ENCODE data around the gene PARD3. TPM values are rescaled to one million over a fixed set of nuclear protein-coding genes. Genes with fewer than 3 reads are reported as not detected.

The PARD3 gene
- total and polyA plus RNA-seq, 10 of the 15 experiments (the other 5 are each of a cell fraction or from before 2014, with no cell fraction given): 2.6 to 43.1 (median 13.9) TPM

GRCh38 chr10:34719328-34719727, 95.8 kb downstream of the PARD3 start:
- CTCF ChIA-PET: interaction anchor here (1.1 kb wide), 1 partner anchor 242 kb away, joined by 3 read pairs; no protein-coding TSS in a partner anchor
- Histone ChIP-seq H3K79me2 (ENCODE audit: control insufficient read depth, insufficient read depth, low read length) (no peaks in the 10 kb centered on the region), H2AFZ (ENCODE audit: control insufficient read depth, low read depth, low read length) (no peak overlapping the region), H3K36me3 (ENCODE audit: control insufficient read depth in 2 of 2, insufficient read depth in 2 of 2, low read length in 1 of 2) (no peaks in the 10 kb centered on the region; a peak in 1 of 4 replicates), H3K9me3 (replicated peaks; ENCODE audit: control insufficient read depth, insufficient read depth, low read length) (no peaks in the 10 kb centered on the region), H3K27me3 (replicated peaks in 1 of 2; ENCODE audit: control insufficient read depth in 2 of 2, insufficient read depth in 2 of 2, low read length in 1 of 2) (no peaks in the 10 kb centered on the region), H3K9ac (ENCODE audit: control insufficient read depth, insufficient read depth, low read length) (no peak overlapping the region), H3K27ac (ENCODE audit: control insufficient read depth, insufficient read depth) (no peak overlapping the region), H4K20me1 (ENCODE audit: control insufficient read depth, insufficient read depth) (no peaks in the 10 kb centered on the region), H3K4me2 (ENCODE audit: control insufficient read depth, insufficient read depth) (no peak overlapping the region), H3K4me3 (no peak overlapping the region), H3K4me1 (ENCODE audit: control insufficient read depth, insufficient read depth, low read length) (no peaks in the 10 kb centered on the region)
- RAD21 ChIA-PET (ENCODE audit: unreplicated experiment): no interaction called here
- 0% methylated on average over 2 of the region's 2 CpGs for WGBS (ENCODE audit: insufficient coverage, insufficient replicate concordance, low lambda C conversion rate, missing lambda C conversion rate)
- intact Hi-C loops (cut with micrococcal nuclease; ENCODE audit: unreplicated experiment): no loop called here
- no peak for DNase-seq (ENCODE audit: low read depth, low spot score)
- BruUV-seq (replicated peaks): no TSS peak
- TF ChIP-seq PRDM15 (CRISPR knock-in tag; IDR thresholded peaks at IDR 0.05) (no peak), IRF3 (IDR thresholded peaks at IDR 0.05) (no peak), BRCA1 (IDR thresholded peaks at IDR 0.05; ENCODE audit: low read depth, low read length) (no peak), CBFB (IDR thresholded peaks at IDR 0.05; ENCODE audit: low read depth) (no peak), SUPT20H (IDR thresholded peaks at IDR 0.05; ENCODE audit: borderline replicate concordance, control insufficient read depth, low read depth, low read length) (no peak), SKIL (IDR thresholded peaks at IDR 0.05; ENCODE audit: low read depth, poor library complexity, severe bottlenecking) (no peak), ZNF207 (IDR thresholded peaks at IDR 0.05; ENCODE audit: borderline replicate concordance) (no peak), POLR2AphosphoS5 (IDR thresholded peaks at IDR 0.05; ENCODE audit: low read length) (no peak), NR2C2 (IDR thresholded peaks at IDR 0.05; ENCODE audit: borderline replicate concordance, control insufficient read depth, insufficient read length, low read depth) (no peak), RFX5 (IDR thresholded peaks at IDR 0.05; ENCODE audit: low read depth, low read length) (no peak)
- in situ Hi-C loops (cut with MboI): no loop called here
- SMC1A ChIA-PET (ENCODE audit: uncharacterized antibody, unreplicated experiment): no interaction called here
- POLR2A ChIA-PET: no interaction called here
- ATAC-seq: no peak
- FAIRE-seq: no peak

Data from GM12878 (cell line).